OCI-LY3 (cell line): ENCODE data around the gene ENOPH1.

Experiments used
- H2AFZ ChIP-seq: fragments of 200-600, 300-600 bp; shearing (Covaris generic); 2 replicates; pipeline ENCODE4 v1.6.0; 2014; ENCODE audit warnings: antibody characterized with exemption, low read depth, low read length
- H3K27ac ChIP-seq: fragments of 200-600, 300-600 bp; sonication (generic); 2 replicates; pipeline ENCODE4 v1.5.1; 2014; ENCODE audit warnings: mild to moderate bottlenecking, low read length, moderate library complexity, mixed read lengths
- H3K27me3 ChIP-seq: fragments of 200-600, 300-600 bp; sonication (generic); 2 replicates; pipeline ENCODE4 v1.6.1; 2014; ENCODE audit warnings: low read depth, low read length, mixed read lengths
- H3K36me3 ChIP-seq: fragments of 200-600, 300-600 bp; sonication (generic); replicated peaks from 2 replicates; pipeline ENCODE3; 2014; ENCODE audit warnings: low read depth, low read length, mixed read lengths
- H3K4me1 ChIP-seq: fragments of 300-600, 200-600 bp; sonication (generic); 2 replicates; pipeline ENCODE4 v1.6.1; 2014; ENCODE audit warnings: low read length, mixed read lengths
- H3K4me2 ChIP-seq: fragments of 200-600, 300-600 bp; sonication (generic); 2 replicates; pipeline ENCODE4 v1.6.1; 2014; ENCODE audit warnings: low read length, mixed read lengths
- H3K4me3 ChIP-seq: fragments of 300-600, 200-600 bp; sonication (generic); 2 replicates; pipeline ENCODE4 v1.5.1; 2014; ENCODE audit warnings: antibody characterized with exemption, mild to moderate bottlenecking, low read length, moderate library complexity
- H3K79me2 ChIP-seq: fragments of 300-600, 200-600 bp; shearing (Covaris generic); 2 replicates; pipeline ENCODE4 v1.6.1; 2014; ENCODE audit warnings: mild to moderate bottlenecking, low read length, mixed read lengths
- H3K9ac ChIP-seq: fragments of 300-600, 200-600 bp; shearing (Covaris generic); 2 replicates; pipeline ENCODE4 v1.6.0; 2014; ENCODE audit warnings: mild to moderate bottlenecking, low read length, moderate library complexity
- H3K9me3 ChIP-seq: fragments of 200-600, 300-600 bp; shearing (Covaris generic); 2 replicates; pipeline ENCODE4 v1.6.1; 2014; ENCODE audit warnings: low read length, mixed read lengths; ENCODE audit not compliant: insufficient read depth
- H4K20me1 ChIP-seq: fragments of 200-600, 300-600 bp; sonication (generic); 2 replicates; pipeline ENCODE4 v1.6.1; 2016; ENCODE audit warnings: low read length, mixed read lengths; ENCODE audit not compliant: insufficient read depth
- CTCF ChIP-seq: fragments of 200-600, 300-600 bp; sonication (generic); IDR thresholded peaks from 2 replicates; pipeline ENCODE4 v1.5.1; 2014; ENCODE audit warnings: antibody characterized with exemption, low read length, low read depth
- EZH2phosphoT487 ChIP-seq: fragments of 200-600 bp; shearing (Covaris generic); IDR thresholded peaks from 2 replicates; pipeline ENCODE4 v1.6.1; 2018; ENCODE audit warnings: antibody characterized with exemption, mixed run types, low read depth

The ENOPH1 gene

DNA sequence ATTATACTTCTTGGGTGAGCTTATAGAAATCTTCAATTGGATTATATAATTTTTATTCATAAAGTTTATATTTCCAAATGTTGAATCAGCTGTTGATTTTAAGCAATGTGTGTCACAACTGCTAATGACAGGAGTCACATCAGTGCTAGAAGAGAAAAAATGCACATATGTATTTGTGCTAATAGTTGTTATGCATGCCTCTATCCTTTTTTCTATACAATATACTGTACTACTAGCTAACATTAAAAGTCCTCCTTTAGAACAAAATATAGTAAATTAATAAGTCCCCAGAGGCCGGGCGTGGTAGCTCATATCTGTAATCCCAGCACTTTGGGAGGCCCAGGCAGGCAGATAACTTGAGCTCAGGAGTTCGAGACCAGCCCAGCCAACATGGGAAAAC, 32.9 kb upstream of the ENOPH1 start:
- Histone ChIP-seq H3K9ac (no peak overlapping the region), H3K27me3 (no peaks in the 10 kb centered on the region), H3K4me3 (no peak overlapping the region), H3K36me3 (no peaks in the 10 kb centered on the region), H3K4me2 (no peak overlapping the region), H3K27ac (no peak overlapping the region), H4K20me1 (no peaks in the 10 kb centered on the region), H3K4me1 (no peaks in the 10 kb centered on the region), H3K79me2 (no peaks in the 10 kb centered on the region), H3K9me3 (no peaks in the 10 kb centered on the region), H2AFZ (no peak overlapping the region)
- TF ChIP-seq CTCF (no peak), EZH2phosphoT487 (no peak)

GRCh38 chr4:82398263-82398662, 32.1 kb upstream of the ENOPH1 start:
- no peak overlapping the region for H3K9ac ChIP-seq
- no peaks in the 10 kb centered on the region for H3K79me2 ChIP-seq
- H3K4me1 ChIP-seq: no peaks in the 10 kb centered on the region
- no peaks in the 10 kb centered on the region for H3K9me3 ChIP-seq
- H2AFZ ChIP-seq: no peak overlapping the region
- H3K36me3 ChIP-seq: no peaks in the 10 kb centered on the region
- H3K4me3 ChIP-seq: no peak overlapping the region
- no peaks in the 10 kb centered on the region for H3K27me3 ChIP-seq
- no peak for TF ChIP-seq CTCF
- TF ChIP-seq EZH2phosphoT487: no peak
- H4K20me1 ChIP-seq: no peaks in the 10 kb centered on the region
- no peak overlapping the region for H3K27ac ChIP-seq
- no peak overlapping the region for H3K4me2 ChIP-seq

DNA sequence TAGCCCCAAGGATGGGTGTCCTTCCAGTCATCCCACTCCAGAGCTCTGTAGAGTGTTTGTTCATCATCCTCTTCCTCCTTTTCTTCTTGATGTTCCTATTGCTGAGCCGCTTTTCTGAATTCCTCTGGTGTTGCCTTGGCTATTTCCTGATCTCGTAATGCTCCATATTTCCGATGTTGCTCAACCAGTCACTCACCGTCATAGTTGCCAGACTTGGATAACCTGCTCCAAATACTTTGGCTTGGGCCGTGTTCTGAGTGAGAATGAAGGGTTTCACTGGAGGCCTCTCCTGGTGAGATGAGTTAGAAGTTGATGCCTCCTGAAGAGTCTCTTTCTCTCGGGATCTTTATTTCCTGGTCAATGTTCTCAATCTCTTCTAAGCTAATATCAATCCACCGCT, 28.8 kb upstream of the ENOPH1 start:
- H3K9me3 ChIP-seq: no peaks in the 10 kb centered on the region
- H3K36me3 ChIP-seq: no peaks in the 10 kb centered on the region
- H4K20me1 ChIP-seq: no peaks in the 10 kb centered on the region
- no peak overlapping the region for H3K9ac ChIP-seq
- no peak overlapping the region for H2AFZ ChIP-seq
- no peak for TF ChIP-seq EZH2phosphoT487
- no peak for TF ChIP-seq CTCF
- no peak overlapping the region for H3K4me2 ChIP-seq
- no peaks in the 10 kb centered on the region for H3K79me2 ChIP-seq
- no peaks in the 10 kb centered on the region for H3K27me3 ChIP-seq
- no peaks in the 10 kb centered on the region for H3K4me1 ChIP-seq
- H3K4me3 ChIP-seq: no peak overlapping the region
- no peak overlapping the region for H3K27ac ChIP-seq

DNA sequence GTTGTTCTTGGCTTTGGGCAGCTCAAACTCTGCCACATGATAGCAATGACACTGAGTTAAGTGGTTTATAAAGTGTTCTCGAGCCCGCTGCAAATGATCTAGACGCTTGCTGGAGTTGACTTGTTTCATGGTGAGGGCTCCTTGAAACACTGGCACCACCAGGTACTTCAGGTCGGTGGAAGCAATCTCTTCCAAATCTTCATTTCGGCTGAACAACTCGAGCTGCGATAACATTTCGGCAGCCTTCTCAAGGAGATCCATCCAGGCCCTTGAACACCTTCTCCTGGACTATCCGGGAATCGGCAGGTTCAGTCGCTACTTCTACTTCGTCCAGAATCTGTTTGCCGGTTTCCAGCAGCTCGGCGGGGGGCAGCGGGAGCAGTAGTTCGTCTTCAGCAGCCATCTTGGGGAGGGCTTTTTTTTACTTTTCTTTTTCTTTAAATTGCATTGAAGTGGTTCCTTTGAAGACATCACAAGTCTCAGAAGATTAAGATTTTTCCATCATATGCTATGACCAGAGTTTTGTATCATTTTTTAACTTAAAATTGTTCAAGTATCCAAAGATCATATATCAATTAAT, 28.1 kb upstream of the ENOPH1 start:
- Histone ChIP-seq H3K36me3 (no peaks in the 10 kb centered on the region), H3K4me2 (no peak overlapping the region), H4K20me1 (no peaks in the 10 kb centered on the region), H3K27ac (no peak overlapping the region), H3K4me3 (no peak overlapping the region), H3K79me2 (no peaks in the 10 kb centered on the region), H3K9me3 (no peaks in the 10 kb centered on the region), H3K9ac (no peak overlapping the region), H2AFZ (no peak overlapping the region), H3K27me3 (no peaks in the 10 kb centered on the region), H3K4me1 (no peaks in the 10 kb centered on the region)
- TF ChIP-seq EZH2phosphoT487 (no peak), CTCF (no peak)
